Measurements from ENCODE around the gene MARK1.

- TF ChIP-seq POLR2A (IDR thresholded peaks at IDR 0.05) = no peak
- TF ChIP-seq, protein P1, sequence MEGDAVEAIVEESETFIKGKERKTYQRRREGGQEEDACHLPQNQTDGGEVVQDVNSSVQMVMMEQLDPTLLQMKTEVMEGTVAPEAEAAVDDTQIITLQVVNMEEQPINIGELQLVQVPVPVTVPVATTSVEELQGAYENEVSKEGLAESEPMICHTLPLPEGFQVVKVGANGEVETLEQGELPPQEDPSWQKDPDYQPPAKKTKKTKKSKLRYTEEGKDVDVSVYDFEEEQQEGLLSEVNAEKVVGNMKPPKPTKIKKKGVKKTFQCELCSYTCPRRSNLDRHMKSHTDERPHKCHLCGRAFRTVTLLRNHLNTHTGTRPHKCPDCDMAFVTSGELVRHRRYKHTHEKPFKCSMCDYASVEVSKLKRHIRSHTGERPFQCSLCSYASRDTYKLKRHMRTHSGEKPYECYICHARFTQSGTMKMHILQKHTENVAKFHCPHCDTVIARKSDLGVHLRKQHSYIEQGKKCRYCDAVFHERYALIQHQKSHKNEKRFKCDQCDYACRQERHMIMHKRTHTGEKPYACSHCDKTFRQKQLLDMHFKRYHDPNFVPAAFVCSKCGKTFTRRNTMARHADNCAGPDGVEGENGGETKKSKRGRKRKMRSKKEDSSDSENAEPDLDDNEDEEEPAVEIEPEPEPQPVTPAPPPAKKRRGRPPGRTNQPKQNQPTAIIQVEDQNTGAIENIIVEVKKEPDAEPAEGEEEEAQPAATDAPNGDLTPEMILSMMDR (IDR thresholded peaks at IDR 0.05 in 4 of 5, conservative IDR thresholded peaks at IDR 0.05 in 1 of 5) = no peak
Observed at GRCh38 chr1:220566869-220567268, 38.9 kb downstream of the MARK1 start.
